MM.1S (cell line): ENCODE data around the gene TOR3A.

Experiments
- DNase-seq: peaks from one replicate; pipeline ENCODE4 v3.0.0-alpha.2; 2015
- H2AFZ ChIP-seq: fragments of 300-600 bp; sonication (generic); 2 replicates; pipeline ENCODE4 v1.6.0; 2016; ENCODE audit warnings: antibody characterized with exemption, low read length
- H3F3A ChIP-seq: fragments of 300-600 bp; sonication (generic); 2 replicates; pipeline ENCODE4 v1.6.1; 2016; ENCODE audit warnings: mild to moderate bottlenecking, antibody characterized with exemption, low read length, moderate library complexity, mixed read lengths; ENCODE audit not compliant: insufficient read depth
- H3K27ac ChIP-seq: fragments of 300-600 bp; sonication (generic); 2 replicates; pipeline ENCODE4 v1.5.1; 2016; ENCODE audit warnings: mild to moderate bottlenecking, low read length
- H3K27me3 ChIP-seq: fragments of 300-600 bp; sonication (generic); replicated peaks from 2 replicates; pipeline ENCODE4 v1.6.0; 2016; ENCODE audit warnings: low read length; ENCODE audit not compliant: insufficient read depth
- H3K36me3 ChIP-seq: fragments of 300-600 bp; sonication (generic); replicated peaks from 2 replicates; pipeline ENCODE4 v1.6.1; 2016; ENCODE audit warnings: mild to moderate bottlenecking, low read length, mixed read lengths; ENCODE audit not compliant: insufficient read depth
- H3K4me1 ChIP-seq: fragments of 300-600 bp; sonication (generic); 2 replicates; pipeline ENCODE4 v1.6.1; 2016; ENCODE audit warnings: low read length, mixed read lengths
- H3K4me2 ChIP-seq: fragments of 300-600 bp; sonication (generic); 2 replicates; pipeline ENCODE4 v1.6.0; 2016; ENCODE audit warnings: low read depth, low read length
- H3K4me3 ChIP-seq: fragments of 300-600 bp; sonication (generic); 2 replicates; pipeline ENCODE4 v1.5.1; 2016; ENCODE audit warnings: low read length, mixed read lengths
- H3K79me2 ChIP-seq: fragments of 300-600 bp; sonication (generic); 2 replicates; pipeline ENCODE4 v1.6.1; 2016; ENCODE audit warnings: mixed run types, low read length, mixed read lengths
- H3K9ac ChIP-seq: fragments of 300-600 bp; sonication (generic); 2 replicates; pipeline ENCODE4 v1.6.1; 2016; ENCODE audit warnings: low read length, mixed read lengths
- H3K9me2 ChIP-seq: fragments of 300-600 bp; sonication (generic); replicated peaks from 2 replicates; pipeline ENCODE4 v1.6.1; 2016; ENCODE audit warnings: mild to moderate bottlenecking, low read length, mixed read lengths; ENCODE audit not compliant: insufficient read depth
- H3K9me3 ChIP-seq: fragments of 300-600 bp; sonication (generic); replicated peaks from 2 replicates; pipeline ENCODE4 v1.6.1; 2016; ENCODE audit warnings: mild to moderate bottlenecking, low read length, mixed read lengths; ENCODE audit not compliant: insufficient read depth
- H4K20me1 ChIP-seq: fragments of 300-600 bp; sonication (generic); 2 replicates; pipeline ENCODE4 v1.6.1; 2016; ENCODE audit warnings: mild to moderate bottlenecking, low read length, moderate library complexity, mixed read lengths; ENCODE audit not compliant: insufficient read depth
- CTCF ChIP-seq: fragments of 300-600 bp; sonication (generic); IDR thresholded peaks from 2 replicates; pipeline ENCODE4 v1.5.1; 2016; ENCODE audit warnings: antibody characterized with exemption, low read length, mixed read lengths
- EZH2 ChIP-seq: fragments of 300-600 bp; sonication (generic); optimal IDR thresholded peaks from 2 replicates; pipeline ENCODE3; 2017; ENCODE audit warnings: low read depth, mild to moderate bottlenecking, antibody characterized with exemption, low read length, mixed read lengths
- EZH2phosphoT487 ChIP-seq: fragments of 300-600 bp; sonication (generic); IDR thresholded peaks from 2 replicates; pipeline ENCODE4 v1.6.1; 2018; ENCODE audit warnings: antibody characterized with exemption, low read length

The TOR3A gene

GRCh38 chr1:179143322-179143721, 61.5 kb downstream of the TOR3A start:
- Histone ChIP-seq H3K27ac (no peak overlapping the region), H2AFZ (no peak overlapping the region), H4K20me1 (no peaks in the 10 kb centered on the region; the same call in 1 of the 2 replicates), H3K9ac (no peak overlapping the region), H3K4me3 (no peak overlapping the region), H3K27me3 (no peaks in the 10 kb centered on the region), H3K9me2 (no peaks in the 10 kb centered on the region), H3F3A (no peaks in the 10 kb centered on the region), H3K4me1 (no peaks in the 10 kb centered on the region), H3K36me3 (no peaks in the 10 kb centered on the region), H3K79me2 (peaks cover 16% of the 10 kb centered on the region), H3K4me2 (no peak overlapping the region), H3K9me3 (no peaks in the 10 kb centered on the region)
- TF ChIP-seq EZH2: no peak
- no peak for TF ChIP-seq EZH2phosphoT487
- no peak for TF ChIP-seq CTCF
- no peak for DNase-seq

- Histone ChIP-seq H4K20me1 (no peaks in the 10 kb centered on the region; the same call in 1 of the 2 replicates), H2AFZ (no peak overlapping the region), H3K9ac (no peak overlapping the region), H3K9me2 (no peaks in the 10 kb centered on the region), H3K36me3 (no peaks in the 10 kb centered on the region), H3F3A (no peaks in the 10 kb centered on the region), H3K9me3 (no peaks in the 10 kb centered on the region), H3K4me2 (no peak overlapping the region), H3K27me3 (no peaks in the 10 kb centered on the region), H3K79me2 (peaks cover 17% of the 10 kb centered on the region), H3K4me1 (no peaks in the 10 kb centered on the region), H3K27ac (no peak overlapping the region), H3K4me3 (no peak overlapping the region)
- no peak for DNase-seq
- TF ChIP-seq EZH2: no peak
Measured at GRCh38 chr1:179144626-179145025, 62.8 kb downstream of the TOR3A start.

- H3K36me3 ChIP-seq: no peaks in the 10 kb centered on the region
- no peak overlapping the region for H3K27ac ChIP-seq
- no peaks in the 10 kb centered on the region for H3K9me2 ChIP-seq
- H3K4me3 ChIP-seq: no peak overlapping the region
- no peak overlapping the region for H2AFZ ChIP-seq
- no peaks in the 10 kb centered on the region for H3K4me1 ChIP-seq
- H3K79me2 ChIP-seq: peaks cover 17% of the 10 kb centered on the region
- H3K9ac ChIP-seq: no peak overlapping the region
- TF ChIP-seq EZH2: no peak
- TF ChIP-seq CTCF: no peak
- TF ChIP-seq EZH2phosphoT487: no peak
- no peaks in the 10 kb centered on the region; the same call in 1 of the 2 replicates for H4K20me1 ChIP-seq
- DNase-seq: no peak
- no peaks in the 10 kb centered on the region for H3K27me3 ChIP-seq
- H3K4me2 ChIP-seq: no peak overlapping the region
- H3K9me3 ChIP-seq: no peaks in the 10 kb centered on the region
- no peaks in the 10 kb centered on the region for H3F3A ChIP-seq
Measured at GRCh38 chr1:179145521-179145920, 63.7 kb downstream of the TOR3A start.
